Lung microvascular endothelial cell (primary cell): ENCODE measurements around the gene AMBP. TPM values are rescaled to one million over a fixed set of nuclear protein-coding genes. Genes with fewer than 3 reads are reported as not detected.

Source experiments
- DNase-seq, 2 donors: peaks; one replicate each; pipeline versions ENCODE4 v3.0.0 to v3.0.0-alpha.2; 2010; ENCODE audit warnings: low read depth in 2 of 2
- total RNA-seq: library from RNA; depleted of rRNA; stranded (reverse); fragments of >200 nt; gene quantifications from 2 replicates; pipeline ENCODE4 v1.2.1, GENCODE V29; 2014

AMBP gene
- total RNA-seq, 1 donor from 2014 or later, result not detected

GRCh38 chr9:114031948-114032840, 45.9 kb downstream of the AMBP start:
- DNase-seq, result no peak

- no peak for DNase-seq
Measured at GRCh38 chr9:114031037-114031630, 47.0 kb downstream of the AMBP start.

DNA sequence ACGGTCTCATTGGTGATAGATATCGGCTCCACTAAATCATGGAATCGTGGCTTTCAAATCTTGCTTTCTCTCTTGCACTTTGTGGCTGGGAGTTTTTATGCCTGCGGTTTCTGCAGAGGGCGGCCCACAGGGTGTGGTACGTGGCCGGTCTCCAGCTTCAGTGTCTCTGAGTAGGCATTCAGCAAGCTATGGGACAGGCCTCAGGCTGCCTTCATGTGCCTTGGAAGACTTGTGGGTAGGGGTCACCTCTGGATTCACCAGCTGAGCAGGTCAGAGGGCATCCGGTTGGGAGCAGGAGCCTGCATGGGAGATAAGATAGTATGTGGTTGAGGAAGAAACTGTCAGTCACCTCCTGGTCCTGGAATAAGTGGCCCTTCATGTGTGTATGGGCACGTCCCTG, 47.7 kb downstream of the AMBP start:
- no peak for DNase-seq

DNA sequence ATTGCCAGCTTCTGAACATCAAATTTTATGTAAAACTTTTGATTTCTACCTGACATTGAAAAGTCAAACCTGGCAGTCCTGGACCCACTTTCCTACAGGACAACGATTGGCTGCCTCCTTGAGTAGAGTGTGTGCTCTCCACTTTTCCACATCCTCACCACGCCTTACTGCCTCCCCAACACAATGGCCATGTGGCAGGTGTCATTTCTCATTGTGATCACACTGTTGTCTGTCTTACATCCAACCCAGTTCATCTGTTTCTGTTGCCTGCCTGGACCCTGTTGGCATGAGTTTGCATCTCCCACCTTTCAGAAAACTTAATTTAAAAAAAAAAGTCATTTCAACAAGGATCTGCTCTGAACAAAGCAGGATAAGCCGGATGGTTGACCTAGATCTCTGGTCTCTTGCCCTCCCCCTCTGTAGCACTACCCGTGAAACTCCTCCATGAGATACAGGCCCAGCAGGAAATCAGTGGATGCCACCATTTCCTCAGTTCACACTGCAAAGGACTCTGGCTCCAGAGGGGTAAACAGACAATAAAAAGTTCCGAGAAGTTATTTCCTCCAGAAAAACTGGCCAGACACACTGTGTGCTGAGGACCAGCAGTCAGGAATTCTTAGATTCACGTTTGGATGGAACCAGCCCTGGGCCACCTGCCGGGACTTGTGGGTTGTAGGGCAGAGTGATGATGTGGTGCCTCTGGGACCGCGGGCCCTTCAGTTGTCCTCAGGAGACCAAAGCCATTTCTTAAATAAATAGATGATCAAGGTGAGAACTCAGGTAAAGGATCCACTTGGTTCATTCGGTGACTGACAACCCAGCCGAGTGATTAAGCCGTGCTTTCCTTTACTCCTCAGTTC, 48.6 kb downstream of the AMBP start:
- peak; percentile 41 to 48 for DNase-seq

DNA sequence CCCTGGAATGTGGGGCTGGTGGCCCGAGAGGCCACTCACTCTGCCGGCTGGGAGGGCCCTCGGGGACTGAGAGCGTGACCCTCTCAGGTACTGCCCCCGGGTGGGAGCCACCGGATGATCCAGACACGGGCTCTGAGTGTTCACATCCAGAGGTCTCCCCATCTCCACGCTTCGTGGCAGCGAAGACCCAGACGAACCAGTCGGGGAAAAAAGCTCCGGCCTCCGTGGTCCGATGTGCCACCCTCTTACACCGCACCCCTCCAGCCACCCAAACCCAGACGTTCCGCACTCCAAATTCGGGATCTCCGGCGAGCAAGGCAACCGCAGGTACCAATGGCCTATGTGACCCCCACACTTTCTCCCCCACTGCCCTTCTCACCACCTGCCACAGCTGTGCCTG, 49.5 kb downstream of the AMBP start:
- DNase-seq, result no peak

DNA sequence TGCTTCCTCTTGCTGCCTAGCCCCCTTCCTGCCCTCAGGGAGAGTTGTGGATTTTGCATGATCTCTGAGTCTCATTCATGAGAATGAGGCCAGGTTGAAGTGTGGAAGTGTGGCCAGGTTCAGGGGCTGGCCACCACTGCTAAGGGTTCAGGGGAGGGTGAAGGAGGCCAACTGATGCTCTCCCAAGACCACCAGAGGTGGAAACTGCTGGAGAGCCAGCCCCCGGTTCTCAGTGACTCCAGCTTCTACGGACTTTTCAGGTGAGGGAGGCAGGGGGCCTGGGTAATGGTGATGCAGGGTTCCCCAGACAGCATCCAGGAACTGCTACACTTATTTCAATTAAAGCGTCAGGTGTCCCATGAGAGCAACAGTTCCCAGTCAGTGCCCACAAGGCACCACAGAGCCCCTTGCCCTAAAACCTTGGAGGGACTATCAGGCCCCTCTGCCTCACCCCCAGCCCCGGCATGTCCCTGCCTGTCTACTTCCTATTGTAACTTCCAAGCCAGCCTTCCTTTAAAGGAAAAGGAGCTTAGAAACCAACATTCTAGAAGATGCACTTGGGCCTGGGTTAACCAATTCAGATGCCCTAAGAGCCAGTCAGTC, 50.1 kb downstream of the AMBP start:
- no peak for DNase-seq

DNA sequence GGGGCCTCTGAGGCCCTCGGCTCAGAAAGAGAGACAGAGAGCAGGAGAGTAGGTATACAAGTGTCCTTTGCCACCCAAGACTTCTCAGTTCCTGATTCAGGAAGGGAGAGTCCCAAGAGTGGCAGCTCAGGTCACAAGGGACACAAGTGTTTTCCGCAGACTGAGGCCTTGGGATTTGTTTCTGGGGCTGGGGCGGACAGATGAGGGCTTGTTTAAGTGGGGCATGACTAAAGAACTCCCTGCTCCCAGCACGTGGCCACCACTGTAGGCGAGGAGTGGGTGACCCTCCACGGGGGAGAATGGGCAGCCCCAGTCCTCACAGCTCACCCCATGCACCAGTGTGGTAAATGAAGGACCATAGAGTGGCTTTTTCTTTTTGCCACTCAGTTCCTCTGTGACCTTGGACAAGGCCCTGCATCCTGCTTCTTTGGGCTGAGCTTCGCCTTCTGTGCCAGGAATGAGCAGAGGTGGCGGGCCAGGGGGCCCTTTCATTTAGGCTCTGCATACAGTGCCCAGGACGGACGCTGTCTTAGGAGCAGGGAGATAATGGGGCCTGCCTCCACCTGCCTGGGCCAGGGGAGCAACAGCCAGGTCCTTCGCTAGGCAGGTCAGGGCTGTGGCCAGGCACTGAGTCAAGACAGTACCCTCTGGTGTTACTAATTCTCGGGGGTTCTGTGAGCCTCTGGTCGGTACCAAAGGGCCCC, 50.8 kb downstream of the AMBP start:
- no peak for DNase-seq

- no peak for DNase-seq
Measured at GRCh38 chr9:114026335-114026734, 51.8 kb downstream of the AMBP start.

GRCh38 chr9:114025760-114026159, 52.3 kb downstream of the AMBP start:
- no peak for DNase-seq

GRCh38 chr9:114025196-114025753, 52.8 kb downstream of the AMBP start:
- no peak for DNase-seq

GRCh38 chr9:114023961-114024360, 54.1 kb downstream of the AMBP start:
- DNase-seq, result no peak

DNA sequence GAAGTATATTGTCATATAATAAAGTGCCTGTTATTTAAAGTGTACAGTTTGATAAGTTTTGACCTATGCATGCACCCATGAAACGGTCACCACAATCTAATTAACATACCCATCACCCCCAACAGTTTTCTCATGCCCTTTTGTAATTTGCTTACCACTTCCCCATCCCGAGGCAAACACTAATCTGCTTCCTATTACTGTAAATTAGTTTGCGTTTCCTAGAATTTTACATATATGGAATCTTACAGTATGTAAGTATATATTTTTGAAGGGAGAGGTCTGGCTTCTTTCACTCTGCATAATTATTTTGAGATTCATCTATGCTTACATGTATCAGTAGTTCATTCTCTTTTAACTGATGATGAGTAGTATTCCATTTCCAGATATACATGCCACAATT, 56.5 kb downstream of the AMBP start:
- no peak for DNase-seq

- DNase-seq, result no peak
Measured at GRCh38 chr9:114017741-114018715, 60.1 kb downstream of the AMBP start.

DNA sequence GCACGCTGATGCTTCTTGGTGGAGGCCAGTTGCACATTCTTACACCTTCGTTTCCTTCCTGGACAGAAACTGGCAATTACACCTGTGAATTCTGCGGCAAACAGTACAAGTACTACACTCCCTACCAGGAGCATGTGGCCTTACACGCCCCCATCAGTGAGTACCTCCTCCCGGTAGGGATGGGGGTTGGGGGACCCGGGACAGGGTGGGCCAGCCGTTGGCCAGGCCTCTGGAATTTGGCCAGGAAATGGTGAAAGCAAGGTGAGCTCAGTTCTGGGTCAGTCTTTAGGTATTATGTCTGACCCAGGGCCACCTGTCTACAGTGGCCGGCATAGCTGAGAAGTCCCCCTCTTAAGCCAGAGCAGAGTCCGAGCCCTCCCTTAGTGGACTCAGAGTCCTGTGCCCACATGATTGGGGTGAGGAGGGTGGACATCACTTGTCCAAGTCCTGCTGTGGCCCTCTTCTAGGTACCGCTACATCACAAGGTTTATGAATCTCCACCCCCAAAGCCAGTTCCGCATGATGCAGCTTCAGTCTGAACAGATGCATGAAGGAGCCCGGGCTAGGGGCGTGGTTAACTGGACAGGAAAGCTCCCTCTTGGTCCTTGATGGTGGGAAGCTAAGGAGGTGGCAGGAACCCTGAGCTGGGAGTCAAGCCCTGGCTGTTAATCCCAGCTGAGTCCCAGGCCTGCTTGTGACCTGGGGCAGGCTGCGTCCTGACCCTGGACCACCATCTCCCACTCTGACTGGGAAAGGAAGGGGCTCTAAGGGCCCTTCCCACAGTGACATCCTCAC, 61.3 kb downstream of the AMBP start:
- no peak for DNase-seq

- no peak for DNase-seq
Measured at GRCh38 chr9:114016101-114016500, 62.0 kb downstream of the AMBP start.

GRCh38 chr9:114015607-114016006, 62.5 kb downstream of the AMBP start:
- no peak for DNase-seq

GRCh38 chr9:114014044-114014443, 64.1 kb downstream of the AMBP start:
- DNase-seq, result no peak

GRCh38 chr9:114012126-114012525, 66.0 kb downstream of the AMBP start:
- DNase-seq, result no peak

- no peak for DNase-seq
Measured at GRCh38 chr9:114011313-114011712, 66.8 kb downstream of the AMBP start.
